ENCODE results near the gene TTLL10. TPM values are rescaled to one million over a fixed set of nuclear protein-coding genes. Genes with fewer than 3 reads are reported as not detected.

The TTLL10 gene
- total and polyA plus RNA-seq, 2 of the 4 experiments (the other 2 are of a cell fraction), result not detected

- no peak for DNase-seq
- intact Hi-C loops (cut with micrococcal nuclease), result no loop called here
- Histone ChIP-seq H3K36me3 (ENCODE audit: control insufficient read depth, insufficient read depth, low read length) (no peaks in the 10 kb centered on the region), H3K4me2 (ENCODE audit: low read depth, low read length) (peak overlapping the region; percentile 56), H2AK5ac (ENCODE audit: low read depth, low read length) (peak overlapping the region; percentile 85), H3K27me3 (ENCODE audit: control insufficient read depth, insufficient read depth, low read length) (no peaks in the 10 kb centered on the region; the same call in 1 of the 2 replicates), H3K18ac (ENCODE audit: low read depth, low read length) (peak overlapping the region; percentile 16; the same call in 1 of the 2 replicates), H4K91ac (ENCODE audit: insufficient read depth, low read depth, low read length) (peak overlapping the region; percentile 95), H3K9me3 (ENCODE audit: control insufficient read depth, insufficient read depth, low read length) (no peaks in the 10 kb centered on the region), H2BK120ac (ENCODE audit: low read depth, low read length) (peak overlapping the region; percentile 54), H2BK15ac (ENCODE audit: low read depth, low read length) (peak overlapping the region; percentile 50; the same call in 1 of the 3 replicates), H3K4me1 (ENCODE audit: control insufficient read depth, insufficient read depth, low read length) (peaks cover 11% of the 10 kb centered on the region), H4K8ac (ENCODE audit: low read depth in 2 of 2, low read length in 2 of 2) (peak overlapping the region; percentile 90 to 100), H2BK5ac (ENCODE audit: low read depth, low read length, poor library complexity, severe bottlenecking) (no peak overlapping the region), H3K27ac (ENCODE audit: insufficient read depth, low read length) (peak overlapping the region; percentile 28), H2AFZ (replicated peaks; ENCODE audit: low read length, poor library complexity) (peak overlapping the region; percentile 96), H4K20me1 (ENCODE audit: insufficient read depth, low read length) (no peaks in the 10 kb centered on the region), H3K14ac (replicated peaks; ENCODE audit: low read depth, low read length) (peak overlapping the region; percentile 98), H3K4me3 (ENCODE audit: insufficient read depth, low read depth, low read length) (peak overlapping the region; percentile 16), H3K4ac (ENCODE audit: low read depth, low read length) (peak overlapping the region; percentile 99), H3K79me1 (ENCODE audit: low read depth in 1 of 2, low read length in 2 of 2) (no peaks in the 10 kb centered on the region), H3K9me1 (ENCODE audit: insufficient read depth, low read length) (no peaks in the 10 kb centered on the region; the same call in 1 of the 2 replicates), H4K5ac (ENCODE audit: low read depth, low read length) (peak overlapping the region; percentile 38), H2AK9ac (replicated peaks; ENCODE audit: low read depth, low read length, poor library complexity) (peak overlapping the region; percentile 98), H2BK20ac (ENCODE audit: low read depth, low read length) (no peak overlapping the region), H3K23ac (ENCODE audit: low read depth, low read length) (peak overlapping the region; percentile 97; the same call in 1 of the 2 replicates), H3K9ac (ENCODE audit: low read depth, low read length) (peak overlapping the region; percentile 53), H3K56ac (ENCODE audit: extremely low read depth, insufficient read depth, low read length) (no peak overlapping the region)
- in situ Hi-C loops (cut with MboI; ENCODE audit: low sequenced_read_pairs), result no loop called here
- ATAC-seq (ENCODE audit: low read depth), result peak; percentile 64
- dilution Hi-C loops (cut with HindIII; ENCODE audit: low sequenced_read_pairs, unreplicated experiment), result no loop called here
- TF ChIP-seq, protein P1, sequence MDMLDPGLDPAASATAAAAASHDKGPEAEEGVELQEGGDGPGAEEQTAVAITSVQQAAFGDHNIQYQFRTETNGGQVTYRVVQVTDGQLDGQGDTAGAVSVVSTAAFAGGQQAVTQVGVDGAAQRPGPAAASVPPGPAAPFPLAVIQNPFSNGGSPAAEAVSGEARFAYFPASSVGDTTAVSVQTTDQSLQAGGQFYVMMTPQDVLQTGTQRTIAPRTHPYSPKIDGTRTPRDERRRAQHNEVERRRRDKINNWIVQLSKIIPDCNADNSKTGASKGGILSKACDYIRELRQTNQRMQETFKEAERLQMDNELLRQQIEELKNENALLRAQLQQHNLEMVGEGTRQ (IDR thresholded peaks at IDR 0.05; ENCODE audit: low read depth, low read length), result no peak
- 0 out of 2 replicates have a peak, but pooled peaks have one; percentile 8 for TF ChIP-seq POLR2A (IDR thresholded peaks at IDR 0.05; ENCODE audit: low read depth, low read length)
- WGBS, 2 experiments (ENCODE audit: extremely low coverage in 2 of 2, insufficient read length in 1 of 2), result 50% methylated on average over 4 of the region's 46 CpGs; no CpG with 5 or more reads in 1 of the 2 experiments
- ChIA-PET CTCF (no interaction called here), POLR2A (ENCODE audit: unreplicated experiment) (no interaction called here)
- no TSS peak for BruUV-seq (replicated peaks)
Observed at GRCh38 chr1:1157914-1158710, 15.6 kb upstream of the TTLL10 start.
